Measurements from ENCODE around the gene LRRC56.
"Not testable (repeated sequence)": the region's sequence is repeated elsewhere in the genome, so short reads cannot be mapped to it uniquely, and the experiment has no call there.

Gene LRRC56

GRCh38 chr11:561148-562003 is 24.0 kb downstream of the LRRC56 start:
- peak; percentile 59 for DNase-seq

GRCh38 chr11:562046-562645 is 24.8 kb downstream of the LRRC56 start:
- DNase-seq = peak; percentile 56

GRCh38 chr11:563066-563811 is 25.9 kb downstream of the LRRC56 start:
- no peak for DNase-seq

GRCh38 chr11:563812-564578 is 26.7 kb downstream of the LRRC56 start:
- DNase-seq = peak; percentile 79

GRCh38 chr11:565921-566509 is 28.7 kb downstream of the LRRC56 start:
- peak; percentile 90 for DNase-seq

GRCh38 chr11:567011-567628 is 29.8 kb downstream of the LRRC56 start:
- no peak for DNase-seq

GRCh38 chr11:567629-568292 is 30.4 kb downstream of the LRRC56 start:
- DNase-seq = peak; percentile 76

GRCh38 chr11:568306-569157 is 31.2 kb downstream of the LRRC56 start:
- DNase-seq = peak; percentile 98

- no peak for DNase-seq
These were observed 32.0 kb downstream of the LRRC56 start for GRCh38 chr11:569158-569885.

- DNase-seq = no peak
These were observed 34.5 kb downstream of the LRRC56 start for GRCh38 chr11:571802-572185.

GRCh38 chr11:573146-573759 is 35.9 kb downstream of the LRRC56 start:
- DNase-seq = no peak

- DNase-seq = not testable (repeated sequence)
These were observed 36.8 kb downstream of the LRRC56 start for GRCh38 chr11:574031-574570.

GRCh38 chr11:574632-575312 is 37.4 kb downstream of the LRRC56 start:
- DNase-seq = no peak

- no peak for DNase-seq
These were observed 38.1 kb downstream of the LRRC56 start for GRCh38 chr11:575313-575995.

- DNase-seq = peak; percentile 97
These were observed 38.9 kb downstream of the LRRC56 start, which contains the start of gene PHRF1 for GRCh38 chr11:575996-576768. TSS of gene PHRF1 (plus strand) at chr11:576470. CDS start at chr11:581513, 5,043 bp downstream.

- no peak for DNase-seq
These were observed 39.7 kb downstream of the LRRC56 start for GRCh38 chr11:576811-577610.

Data from islet precursor cell (in vitro differentiated cells).